ENCODE results near the gene CTNNB1.

Gene CTNNB1

GRCh38 chr3:41163006-41163405, 36.3 kb upstream of the CTNNB1 start:
- no peak for TF ChIP-seq CTCF (IDR thresholded peaks at IDR 0.05; ENCODE audit: low read depth, low read length)
- no peak overlapping the region for H3K4me3 ChIP-seq (ENCODE audit: low read depth, low read length)
- DNase-seq = no peak
- no peak overlapping the region for H3K27ac ChIP-seq
- no peaks in the 10 kb centered on the region for H3K9me3 ChIP-seq (ENCODE audit: severe bottlenecking)
- no peaks in the 10 kb centered on the region for H3K27me3 ChIP-seq (ENCODE audit: insufficient read depth, low read depth, severe bottlenecking)
- no peaks in the 10 kb centered on the region for H3K36me3 ChIP-seq

GRCh38 chr3:41163421-41163820, 35.9 kb upstream of the CTNNB1 start:
- no peak for TF ChIP-seq CTCF (IDR thresholded peaks at IDR 0.05; ENCODE audit: low read depth, low read length)
- no peaks in the 10 kb centered on the region for H3K36me3 ChIP-seq
- H3K9me3 ChIP-seq (ENCODE audit: severe bottlenecking) = no peaks in the 10 kb centered on the region
- no peak for DNase-seq
- no peaks in the 10 kb centered on the region for H3K27me3 ChIP-seq (ENCODE audit: insufficient read depth, low read depth, severe bottlenecking)
- H3K4me3 ChIP-seq (ENCODE audit: low read depth, low read length) = no peak overlapping the region
- no peak overlapping the region for H3K27ac ChIP-seq

GRCh38 chr3:41164777-41165176, 34.5 kb upstream of the CTNNB1 start:
- no peak overlapping the region for H3K27ac ChIP-seq
- no peaks in the 10 kb centered on the region for H3K9me3 ChIP-seq (ENCODE audit: severe bottlenecking)
- H3K27me3 ChIP-seq (ENCODE audit: insufficient read depth, low read depth, severe bottlenecking) = no peaks in the 10 kb centered on the region
- H3K36me3 ChIP-seq = no peaks in the 10 kb centered on the region
- TF ChIP-seq CTCF (IDR thresholded peaks at IDR 0.05; ENCODE audit: low read depth, low read length) = no peak
- H3K4me3 ChIP-seq (ENCODE audit: low read depth, low read length) = no peak overlapping the region
- no peak for DNase-seq

- TF ChIP-seq CTCF (IDR thresholded peaks at IDR 0.05; ENCODE audit: low read depth, low read length) = no peak
These were observed 31.4 kb upstream of the CTNNB1 start for GRCh38 chr3:41167722-41168497.

GRCh38 chr3:41169023-41169422, 30.3 kb upstream of the CTNNB1 start:
- no peak for DNase-seq
- H3K4me3 ChIP-seq (ENCODE audit: low read depth, low read length) = no peak overlapping the region
- TF ChIP-seq CTCF (IDR thresholded peaks at IDR 0.05; ENCODE audit: low read depth, low read length) = no peak
- H3K9me3 ChIP-seq (ENCODE audit: severe bottlenecking) = no peaks in the 10 kb centered on the region
- H3K36me3 ChIP-seq = no peaks in the 10 kb centered on the region
- H3K27ac ChIP-seq = no peak overlapping the region
- H3K27me3 ChIP-seq (ENCODE audit: insufficient read depth, low read depth, severe bottlenecking) = no peaks in the 10 kb centered on the region

More at GRCh38 chr3:41167722-41168497, 31.4 kb upstream of the CTNNB1 start:
- H3K4me3 ChIP-seq (ENCODE audit: low read depth, low read length) = no peak overlapping the region
- no peaks in the 10 kb centered on the region for H3K27me3 ChIP-seq (ENCODE audit: insufficient read depth, low read depth, severe bottlenecking)
- no peaks in the 10 kb centered on the region for H3K9me3 ChIP-seq (ENCODE audit: severe bottlenecking)
- DNase-seq = no peak
- no peak overlapping the region for H3K27ac ChIP-seq
- no peaks in the 10 kb centered on the region for H3K36me3 ChIP-seq

Data from WERI-Rb-1 (cell line).